ENCODE measurements around the gene LIMS2.

Gene LIMS2

GRCh38 chr2:127653421-127654083 lies 21.8 kb downstream of the LIMS2 start:
- H3K27me3 ChIP-seq (ENCODE audit: control insufficient read depth in 1 of 2, insufficient read depth in 2 of 2, low read length in 2 of 2): no peaks in the 10 kb centered on the region
- peaks cover 47% of the 10 kb centered on the region for H3K36me3 ChIP-seq (ENCODE audit: insufficient read depth, low read length)
- H3K9ac ChIP-seq (ENCODE audit: low read length): peak overlapping the region; percentile 66
- peak overlapping the region; percentile 95 for H3K27ac ChIP-seq (ENCODE audit: low read depth, low read length)
- peaks cover 97% of the 10 kb centered on the region for H3K4me1 ChIP-seq (ENCODE audit: insufficient read depth, low read length)
- H3K4me3 ChIP-seq (ENCODE audit: low read depth in 1 of 2, low read length in 2 of 2): no peak overlapping the region
- no peaks in the 10 kb centered on the region for H3K9me3 ChIP-seq (ENCODE audit: low read length)

GRCh38 chr2:127652786-127653357 lies 22.5 kb downstream of the LIMS2 start:
- H3K4me3 ChIP-seq (ENCODE audit: low read depth in 1 of 2, low read length in 2 of 2): no peak overlapping the region
- peak overlapping the region; percentile 66 for H3K9ac ChIP-seq (ENCODE audit: low read length)
- H3K27ac ChIP-seq (ENCODE audit: low read depth, low read length): peak overlapping the region; percentile 95
- no peaks in the 10 kb centered on the region for H3K27me3 ChIP-seq (ENCODE audit: control insufficient read depth in 1 of 2, insufficient read depth in 2 of 2, low read length in 2 of 2)
- peaks cover 45% of the 10 kb centered on the region for H3K36me3 ChIP-seq (ENCODE audit: insufficient read depth, low read length)
- H3K9me3 ChIP-seq (ENCODE audit: low read length): no peaks in the 10 kb centered on the region
- peaks cover 97% of the 10 kb centered on the region for H3K4me1 ChIP-seq (ENCODE audit: insufficient read depth, low read length)

GRCh38 chr2:127651971-127652550 lies 23.3 kb downstream of the LIMS2 start:
- peaks cover 37% of the 10 kb centered on the region for H3K36me3 ChIP-seq (ENCODE audit: insufficient read depth, low read length)
- peak overlapping the region; percentile 95 for H3K27ac ChIP-seq (ENCODE audit: low read depth, low read length)
- H3K9ac ChIP-seq (ENCODE audit: low read length): peak overlapping the region; percentile 80
- H3K9me3 ChIP-seq (ENCODE audit: low read length): no peaks in the 10 kb centered on the region
- H3K4me3 ChIP-seq (ENCODE audit: low read depth in 1 of 2, low read length in 2 of 2): no peak overlapping the region
- H3K4me1 ChIP-seq (ENCODE audit: insufficient read depth, low read length): peaks cover 97% of the 10 kb centered on the region
- H3K27me3 ChIP-seq (ENCODE audit: control insufficient read depth in 1 of 2, insufficient read depth in 2 of 2, low read length in 2 of 2): no peaks in the 10 kb centered on the region

- Histone ChIP-seq H3K27ac (ENCODE audit: low read depth, low read length) (peak overlapping the region; percentile 95), H3K27me3 (ENCODE audit: control insufficient read depth in 1 of 2, insufficient read depth in 2 of 2, low read length in 2 of 2) (no peaks in the 10 kb centered on the region), H3K4me1 (ENCODE audit: insufficient read depth, low read length) (peaks cover 97% of the 10 kb centered on the region), H3K4me3 (ENCODE audit: low read depth in 1 of 2, low read length in 2 of 2) (no peak overlapping the region), H3K9me3 (ENCODE audit: low read length) (no peaks in the 10 kb centered on the region), H3K36me3 (ENCODE audit: insufficient read depth, low read length) (peaks cover 32% of the 10 kb centered on the region), H3K9ac (ENCODE audit: low read length) (peak overlapping the region; percentile 80)
Observed at GRCh38 chr2:127651381-127651809, 23.9 kb downstream of the LIMS2 start.

GRCh38 chr2:127650785-127651380 lies 24.4 kb downstream of the LIMS2 start:
- peak overlapping the region; percentile 95 for H3K27ac ChIP-seq (ENCODE audit: low read depth, low read length)
- H3K36me3 ChIP-seq (ENCODE audit: insufficient read depth, low read length): peaks cover 29% of the 10 kb centered on the region
- H3K9me3 ChIP-seq (ENCODE audit: low read length): no peaks in the 10 kb centered on the region
- peaks cover 97% of the 10 kb centered on the region for H3K4me1 ChIP-seq (ENCODE audit: insufficient read depth, low read length)
- no peak overlapping the region for H3K4me3 ChIP-seq (ENCODE audit: low read depth in 1 of 2, low read length in 2 of 2)
- peak overlapping the region; percentile 80 for H3K9ac ChIP-seq (ENCODE audit: low read length)
- H3K27me3 ChIP-seq (ENCODE audit: control insufficient read depth in 1 of 2, insufficient read depth in 2 of 2, low read length in 2 of 2): no peaks in the 10 kb centered on the region

GRCh38 chr2:127650041-127650784 lies 25.1 kb downstream of the LIMS2 start:
- peak overlapping the region; percentile 47 for H3K9ac ChIP-seq (ENCODE audit: low read length)

GRCh38 chr2:127649684-127650040 lies 25.7 kb downstream of the LIMS2 start:
- H3K27me3 ChIP-seq (ENCODE audit: control insufficient read depth in 1 of 2, insufficient read depth in 2 of 2, low read length in 2 of 2): no peaks in the 10 kb centered on the region
- peaks cover 21% of the 10 kb centered on the region for H3K36me3 ChIP-seq (ENCODE audit: insufficient read depth, low read length)
- H3K9ac ChIP-seq (ENCODE audit: low read length): peak overlapping the region; percentile 47
- peaks cover 94% of the 10 kb centered on the region for H3K4me1 ChIP-seq (ENCODE audit: insufficient read depth, low read length)
- H3K9me3 ChIP-seq (ENCODE audit: low read length): no peaks in the 10 kb centered on the region
- H3K27ac ChIP-seq (ENCODE audit: low read depth, low read length): peak overlapping the region; percentile 95
- H3K4me3 ChIP-seq (ENCODE audit: low read depth in 1 of 2, low read length in 2 of 2): no peak overlapping the region

More at GRCh38 chr2:127650041-127650784, 25.1 kb downstream of the LIMS2 start:
- Histone ChIP-seq H3K36me3 (ENCODE audit: insufficient read depth, low read length) (peaks cover 23% of the 10 kb centered on the region), H3K4me3 (ENCODE audit: low read depth in 1 of 2, low read length in 2 of 2) (no peak overlapping the region), H3K9me3 (ENCODE audit: low read length) (no peaks in the 10 kb centered on the region), H3K27ac (ENCODE audit: low read depth, low read length) (peak overlapping the region; percentile 95), H3K4me1 (ENCODE audit: insufficient read depth, low read length) (peaks cover 95% of the 10 kb centered on the region), H3K27me3 (ENCODE audit: control insufficient read depth in 1 of 2, insufficient read depth in 2 of 2, low read length in 2 of 2) (no peaks in the 10 kb centered on the region)

GRCh38 chr2:127649100-127649611 lies 26.2 kb downstream of the LIMS2 start:
- Histone ChIP-seq H3K9ac (ENCODE audit: low read length) (peak overlapping the region; percentile 47), H3K27ac (ENCODE audit: low read depth, low read length) (peak overlapping the region; percentile 95), H3K4me1 (ENCODE audit: insufficient read depth, low read length) (peaks cover 94% of the 10 kb centered on the region), H3K27me3 (ENCODE audit: control insufficient read depth in 1 of 2, insufficient read depth in 2 of 2, low read length in 2 of 2) (no peaks in the 10 kb centered on the region), H3K9me3 (ENCODE audit: low read length) (no peaks in the 10 kb centered on the region), H3K36me3 (ENCODE audit: insufficient read depth, low read length) (peaks cover 18% of the 10 kb centered on the region), H3K4me3 (ENCODE audit: low read depth in 1 of 2, low read length in 2 of 2) (no peak overlapping the region)

- peaks cover 11% of the 10 kb centered on the region for H3K36me3 ChIP-seq (ENCODE audit: insufficient read depth, low read length)
- H3K27me3 ChIP-seq (ENCODE audit: control insufficient read depth in 1 of 2, insufficient read depth in 2 of 2, low read length in 2 of 2): no peaks in the 10 kb centered on the region
- H3K4me1 ChIP-seq (ENCODE audit: insufficient read depth, low read length): peaks cover 94% of the 10 kb centered on the region
- H3K4me3 ChIP-seq (ENCODE audit: low read depth in 1 of 2, low read length in 2 of 2): no peak overlapping the region
- H3K9ac ChIP-seq (ENCODE audit: low read length): peak overlapping the region; percentile 19
- H3K27ac ChIP-seq (ENCODE audit: low read depth, low read length): peak overlapping the region; percentile 89
- no peaks in the 10 kb centered on the region for H3K9me3 ChIP-seq (ENCODE audit: low read length)
Observed at GRCh38 chr2:127648321-127648720, 27.0 kb downstream of the LIMS2 start.

- no peaks in the 10 kb centered on the region for H3K27me3 ChIP-seq (ENCODE audit: control insufficient read depth in 1 of 2, insufficient read depth in 2 of 2, low read length in 2 of 2)
- peak overlapping the region; percentile 89 for H3K27ac ChIP-seq (ENCODE audit: low read depth, low read length)
- no peak overlapping the region for H3K4me3 ChIP-seq (ENCODE audit: low read depth in 1 of 2, low read length in 2 of 2)
- no peaks in the 10 kb centered on the region for H3K9me3 ChIP-seq (ENCODE audit: low read length)
- peaks cover 15% of the 10 kb centered on the region for H3K36me3 ChIP-seq (ENCODE audit: insufficient read depth, low read length)
- peak overlapping the region; percentile 45 for H3K9ac ChIP-seq (ENCODE audit: low read length)
- H3K4me1 ChIP-seq (ENCODE audit: insufficient read depth, low read length): peaks cover 90% of the 10 kb centered on the region
Observed at GRCh38 chr2:127647242-127648190, 27.8 kb downstream of the LIMS2 start.
